Left ventricle myocardium inferior (tissue), 1 donor: ENCODE data around the gene A2M. TPM values are rescaled to one million over a fixed set of nuclear protein-coding genes. Genes with fewer than 3 reads are reported as not detected.

Source experiments
- DNase-seq: peaks from one replicate; pipeline ENCODE4 v3.0.0-alpha.2; 2020
- H3K27ac ChIP-seq: fragments of 200-600 bp; replicated peaks from 2 replicates; pipeline ENCODE4 v1.8.0; 2021
- H3K27me3 ChIP-seq: fragments of 200-600 bp; 2 replicates; pipeline ENCODE4 v1.8.0; 2021; ENCODE audit warnings: low read depth
- H3K36me3 ChIP-seq: fragments of 200-600 bp; 2 replicates; pipeline ENCODE4 v1.8.0; 2021
- H3K4me1 ChIP-seq: fragments of 200-600 bp; 2 replicates; pipeline ENCODE4 v1.8.0; 2021
- H3K4me3 ChIP-seq: fragments of 200-600 bp; 2 replicates; pipeline ENCODE4 v1.8.0; 2021; ENCODE audit warnings: mild to moderate bottlenecking, moderate library complexity
- H3K9me3 ChIP-seq: fragments of 200-600 bp; replicated peaks from 2 replicates; pipeline ENCODE4 v1.8.0; 2021
- CTCF ChIP-seq: fragments of 200-600 bp; IDR thresholded peaks from 2 replicates; pipeline ENCODE4 v1.8.0; 2021; ENCODE audit warnings: antibody characterized with exemption, mild to moderate bottlenecking, borderline replicate concordance
- intact Hi-C: fragments of 100-400 bp; cut with micrococcal nuclease; formaldehyde crosslinking; loops from one replicate; pipeline ENCODE4 v1.11.0; 2022
- total RNA-seq: library from RNA; stranded (reverse); fragmentation: NEBNext Ultra II Directional; extraction: Animal tissue kit (Norgen Biotek cat#: 25700); gene quantifications from one replicate; pipeline ENCODE4 v1.2.1, GENCODE V29; 2021
- donor health status: DM: no; HTN: yes; CAD: no; lungs with severe emphysema.

The A2M gene
- total RNA-seq, 1 donor from 2014 or later: 502 TPM

DNA sequence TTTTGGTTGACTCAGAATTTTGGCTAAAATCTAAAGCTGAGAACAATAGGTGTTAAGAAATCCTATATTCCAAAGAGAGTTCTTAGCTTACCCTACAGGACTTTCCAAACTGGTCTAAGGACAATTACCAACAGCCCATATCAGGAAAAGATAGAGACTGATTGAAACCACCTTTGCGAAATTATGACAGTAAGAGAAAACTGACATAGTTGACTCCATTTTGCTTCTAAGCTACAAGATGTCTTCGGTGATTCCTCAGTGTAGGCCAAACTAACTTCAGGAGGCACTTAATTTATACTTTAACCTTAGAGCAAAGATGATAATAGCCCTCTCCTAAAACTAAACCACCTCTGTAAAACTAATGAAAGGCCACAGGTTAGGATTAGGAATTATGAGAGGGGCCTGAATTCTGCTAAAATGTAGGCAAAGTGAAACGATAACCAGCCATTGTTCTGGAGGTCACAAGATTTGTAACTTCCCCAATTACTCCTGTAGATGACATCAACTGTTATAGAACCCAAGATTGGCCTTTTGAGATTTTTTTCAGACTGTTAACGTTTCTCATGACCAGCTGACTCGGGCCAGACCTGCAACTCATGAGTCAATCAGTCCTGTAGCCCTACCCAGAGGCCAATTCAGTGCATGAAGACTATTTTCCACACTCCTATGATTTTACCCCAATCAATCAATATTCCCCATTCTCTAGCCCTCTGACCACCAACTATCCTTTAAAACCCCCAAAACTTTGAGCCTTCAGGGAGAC lies 83.3 kb downstream of the A2M start:
- Histone ChIP-seq H3K36me3 (no peaks in the 10 kb centered on the region), H3K4me1 (no peaks in the 10 kb centered on the region), H3K27me3 (no peaks in the 10 kb centered on the region), H3K9me3 (no peaks in the 10 kb centered on the region), H3K27ac (no peak overlapping the region), H3K4me3 (no peak overlapping the region)
- TF ChIP-seq CTCF: no peak
- no peak for DNase-seq
- intact Hi-C loops: no loop called here

DNA sequence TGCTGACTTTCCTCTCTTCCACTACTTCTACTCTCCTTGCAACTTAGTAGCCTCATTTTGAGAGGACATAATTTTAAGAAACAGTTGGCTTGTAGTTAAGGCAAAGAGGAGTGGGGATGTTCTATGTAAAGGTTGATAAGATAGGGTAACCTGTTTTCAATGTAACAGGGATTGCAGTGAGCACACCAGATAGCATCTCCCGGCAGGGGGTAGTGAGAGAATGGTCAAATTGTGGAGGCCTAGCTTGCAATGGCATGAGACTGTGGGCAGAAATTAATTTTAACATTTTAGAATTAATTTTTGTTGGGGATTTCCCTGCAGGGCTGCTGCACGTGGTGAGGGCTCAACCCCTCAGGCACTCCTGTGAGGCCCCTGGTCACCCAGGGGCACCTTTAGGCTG lies 84.9 kb downstream of the A2M start:
- no peak for DNase-seq
- H3K9me3 ChIP-seq: no peaks in the 10 kb centered on the region
- no peaks in the 10 kb centered on the region for H3K4me1 ChIP-seq
- H3K27ac ChIP-seq: no peak overlapping the region
- no peak for TF ChIP-seq CTCF
- H3K36me3 ChIP-seq: no peaks in the 10 kb centered on the region
- H3K27me3 ChIP-seq: no peaks in the 10 kb centered on the region
- intact Hi-C loops: no loop called here
- no peak overlapping the region for H3K4me3 ChIP-seq

DNA sequence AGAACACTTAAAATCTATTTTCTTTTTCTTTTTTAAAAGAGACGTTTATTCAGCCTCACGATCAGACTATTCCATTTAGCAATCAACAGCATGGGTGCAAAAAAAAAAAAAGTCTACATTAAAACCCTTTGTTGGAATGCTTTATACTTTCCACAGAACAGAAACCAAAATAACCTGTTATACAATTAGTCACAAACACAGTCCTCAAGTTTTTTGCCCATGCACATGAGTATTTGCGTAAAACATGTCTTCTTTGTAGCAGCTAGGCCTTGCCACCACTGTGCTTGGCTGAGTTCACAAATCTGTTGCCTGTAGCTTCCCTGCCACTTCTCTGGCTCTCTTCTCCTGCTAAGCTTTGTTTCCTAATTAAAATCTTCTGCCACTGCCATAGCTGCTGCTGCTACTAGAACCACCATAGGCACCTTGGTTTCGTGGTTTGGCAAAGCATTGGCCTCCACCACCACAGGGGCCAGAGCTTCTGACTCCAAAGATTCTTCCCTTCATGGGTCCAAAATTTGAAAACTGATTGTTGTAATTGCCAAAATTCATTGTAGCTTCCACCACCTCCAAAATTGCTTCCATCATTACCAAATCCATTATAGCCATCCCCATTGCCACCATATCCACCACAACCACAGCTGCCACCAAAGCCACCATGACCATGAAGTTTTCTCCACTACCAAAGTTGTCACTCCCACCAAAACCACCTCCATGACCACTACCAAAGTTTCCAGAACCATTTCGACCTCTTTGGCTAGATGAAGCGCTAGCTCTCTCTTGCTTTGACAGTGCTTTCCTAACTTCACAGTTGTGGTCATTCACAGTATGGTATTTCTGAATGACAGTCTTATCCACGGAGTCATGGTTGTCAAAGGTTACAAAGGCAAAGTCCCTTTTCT lies 88.3 kb downstream of the A2M start:
- Histone ChIP-seq H3K4me1 (peaks cover 4% of the 10 kb centered on the region), H3K27me3 (no peaks in the 10 kb centered on the region), H3K36me3 (no peaks in the 10 kb centered on the region), H3K4me3 (no peak overlapping the region), H3K27ac (no peak overlapping the region), H3K9me3 (no peaks in the 10 kb centered on the region)
- DNase-seq: no peak
- intact Hi-C loops: no loop called here
- no peak for TF ChIP-seq CTCF

- no peak overlapping the region for H3K4me3 ChIP-seq
- intact Hi-C loops: no loop called here
- no peaks in the 10 kb centered on the region for H3K27me3 ChIP-seq
- H3K27ac ChIP-seq: no peak overlapping the region
- no peaks in the 10 kb centered on the region for H3K36me3 ChIP-seq
- no peak for TF ChIP-seq CTCF
- peaks cover 4% of the 10 kb centered on the region for H3K4me1 ChIP-seq
- no peak for DNase-seq
- H3K9me3 ChIP-seq: no peaks in the 10 kb centered on the region
These were observed 91.2 kb downstream of the A2M start for GRCh38 chr12:9024512-9024911.

DNA sequence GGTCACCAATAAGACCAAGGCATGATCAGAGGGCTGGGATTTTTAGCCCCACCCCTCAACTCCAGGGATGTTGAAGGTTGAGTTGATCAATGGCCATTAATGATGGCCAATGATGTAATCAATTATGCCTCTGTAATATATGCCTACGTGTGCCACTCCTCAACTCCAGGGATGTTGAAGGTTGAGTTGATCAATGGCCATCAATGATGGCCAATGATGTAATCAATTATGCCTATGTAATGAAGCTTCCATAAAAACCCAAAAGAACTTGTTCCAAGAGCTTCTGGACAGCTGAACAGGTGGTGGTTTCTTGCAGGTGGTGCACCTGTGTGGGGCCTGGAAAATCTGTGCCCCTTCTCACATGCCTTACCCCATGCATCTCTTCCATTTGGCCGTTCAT lies 93.1 kb downstream of the A2M start:
- Histone ChIP-seq H3K4me1 (peaks cover 4% of the 10 kb centered on the region), H3K4me3 (no peak overlapping the region), H3K36me3 (no peaks in the 10 kb centered on the region), H3K27ac (no peak overlapping the region), H3K9me3 (peaks cover 10% of the 10 kb centered on the region), H3K27me3 (no peaks in the 10 kb centered on the region)
- TF ChIP-seq CTCF: no peak
- no peak for DNase-seq
- intact Hi-C loops: no loop called here

Other genes starting within 250 kb of the A2M start
- gene PHC1, start 201.4 kb downstream of the A2M start, total RNA-seq: 23.4 TPM
- 94.2 TPM for gene M6PR, start 166.3 kb downstream of the A2M start, total RNA-seq
- 6.9 TPM for gene KLRG1, start 126.4 kb downstream of the A2M start, total RNA-seq
- 0.36 TPM for gene PZP, start 92.5 kb upstream of the A2M start, total RNA-seq